Effector memory CD4-positive, alpha-beta T cell (primary cell): ENCODE results near the gene CST5.

Source experiments
- DNase-seq, 3 donors: peaks; one replicate each; pipeline ENCODE4 v3.0.0-alpha.2; 2020
- H3K27ac ChIP-seq: 2 replicates; pipeline ENCODE4 v1.7.0; 2013; ENCODE audit warnings: mild to moderate bottlenecking, low read length, moderate library complexity; ENCODE audit not compliant: insufficient read depth, poor library complexity, severe bottlenecking
- H3K27me3 ChIP-seq: replicated peaks from 2 replicates; pipeline ENCODE4 v1.7.0; 2013; ENCODE audit warnings: mild to moderate bottlenecking, low read length; ENCODE audit not compliant: insufficient read depth, control insufficient read depth, poor library complexity, severe bottlenecking
- H3K36me3 ChIP-seq: 2 replicates; pipeline ENCODE4 v1.7.0; 2013; ENCODE audit warnings: mild to moderate bottlenecking, low read length, moderate library complexity; ENCODE audit not compliant: control insufficient read depth, insufficient read depth
- H3K4me1 ChIP-seq: 2 replicates; pipeline ENCODE4 v1.7.0; 2013; ENCODE audit warnings: low read length, mild to moderate bottlenecking; ENCODE audit not compliant: control insufficient read depth, insufficient read depth, poor library complexity, severe bottlenecking
- H3K4me3 ChIP-seq: 2 replicates; pipeline ENCODE4 v1.7.0; 2013; ENCODE audit warnings: low read length, low read depth, mild to moderate bottlenecking; ENCODE audit not compliant: insufficient read depth, poor library complexity, severe bottlenecking
- H3K9me3 ChIP-seq: 2 replicates; pipeline ENCODE4 v1.7.0; 2013; ENCODE audit warnings: mild to moderate bottlenecking, low read length, moderate library complexity; ENCODE audit not compliant: control insufficient read depth
- total RNA-seq, 3 donors: gene quantifications; one replicate each; lab custom pipeline; 2026; lab: John Stamatoyannopoulos, UW

CST5 gene
- 0 reads per million in 3 donors for total RNA-seq

- H3K4me1 ChIP-seq = no peaks in the 10 kb centered on the region
- DNase-seq = no peak
Measured at GRCh38 chr20:23879328-23879798, at the start of gene CST5. TSS of gene CST5 (minus strand) at chr20:23879748. CDS start at chr20:23879676, 72 bp downstream.

DNA sequence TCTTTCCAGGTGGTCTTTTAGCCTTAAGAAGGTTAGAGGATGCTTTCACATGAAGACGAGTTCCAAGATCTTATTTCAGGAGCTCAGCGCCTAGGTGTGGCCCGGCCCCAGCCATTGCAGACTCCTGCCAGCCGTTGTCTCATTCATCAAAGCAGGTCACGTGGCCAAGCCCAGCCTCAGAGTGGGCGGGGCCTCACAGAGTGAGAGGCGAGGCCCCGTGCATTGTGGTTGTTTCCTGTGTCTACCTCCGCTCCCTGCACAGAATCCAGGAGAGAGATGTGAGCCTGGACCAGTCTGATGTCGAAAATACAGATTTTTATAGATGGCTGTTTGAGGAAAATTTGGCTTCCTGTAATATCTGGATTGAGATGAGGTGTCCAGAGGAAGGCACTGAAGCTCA lies 49.2 kb upstream of the CST5 start:
- Histone ChIP-seq H3K4me3 (no peak overlapping the region), H3K36me3 (no peaks in the 10 kb centered on the region), H3K27ac (no peak overlapping the region), H3K27me3 (no peaks in the 10 kb centered on the region), H3K4me1 (no peaks in the 10 kb centered on the region), H3K9me3 (no peaks in the 10 kb centered on the region)
- DNase-seq = no peak

More at GRCh38 chr20:23879328-23879798, at the start of gene CST5:
- no peaks in the 10 kb centered on the region for H3K27me3 ChIP-seq
- no peak within 1 kb of the TSS for H3K4me3 ChIP-seq
- H3K9me3 ChIP-seq = no peaks in the 10 kb centered on the region
- H3K36me3 ChIP-seq = no peaks in the 10 kb centered on the region
- H3K27ac ChIP-seq = no peak within 1 kb of the TSS

GRCh38 chr20:23928353-23928752 lies 48.8 kb upstream of the CST5 start:
- no peak overlapping the region for H3K4me3 ChIP-seq
- H3K27ac ChIP-seq = no peak overlapping the region
- H3K36me3 ChIP-seq = no peaks in the 10 kb centered on the region
- DNase-seq = no peak
- H3K4me1 ChIP-seq = no peaks in the 10 kb centered on the region
- H3K27me3 ChIP-seq = no peaks in the 10 kb centered on the region
- no peaks in the 10 kb centered on the region for H3K9me3 ChIP-seq

- no peaks in the 10 kb centered on the region for H3K27me3 ChIP-seq
- DNase-seq = no peak
- H3K36me3 ChIP-seq = no peaks in the 10 kb centered on the region
- H3K27ac ChIP-seq = no peak overlapping the region
- H3K4me1 ChIP-seq = no peaks in the 10 kb centered on the region
- H3K9me3 ChIP-seq = no peaks in the 10 kb centered on the region
- no peak overlapping the region for H3K4me3 ChIP-seq
Measured at GRCh38 chr20:23926944-23927872, 47.7 kb upstream of the CST5 start.

- H3K27me3 ChIP-seq = no peaks in the 10 kb centered on the region
Measured at GRCh38 chr20:23926526-23926880, 47.0 kb upstream of the CST5 start.

DNA sequence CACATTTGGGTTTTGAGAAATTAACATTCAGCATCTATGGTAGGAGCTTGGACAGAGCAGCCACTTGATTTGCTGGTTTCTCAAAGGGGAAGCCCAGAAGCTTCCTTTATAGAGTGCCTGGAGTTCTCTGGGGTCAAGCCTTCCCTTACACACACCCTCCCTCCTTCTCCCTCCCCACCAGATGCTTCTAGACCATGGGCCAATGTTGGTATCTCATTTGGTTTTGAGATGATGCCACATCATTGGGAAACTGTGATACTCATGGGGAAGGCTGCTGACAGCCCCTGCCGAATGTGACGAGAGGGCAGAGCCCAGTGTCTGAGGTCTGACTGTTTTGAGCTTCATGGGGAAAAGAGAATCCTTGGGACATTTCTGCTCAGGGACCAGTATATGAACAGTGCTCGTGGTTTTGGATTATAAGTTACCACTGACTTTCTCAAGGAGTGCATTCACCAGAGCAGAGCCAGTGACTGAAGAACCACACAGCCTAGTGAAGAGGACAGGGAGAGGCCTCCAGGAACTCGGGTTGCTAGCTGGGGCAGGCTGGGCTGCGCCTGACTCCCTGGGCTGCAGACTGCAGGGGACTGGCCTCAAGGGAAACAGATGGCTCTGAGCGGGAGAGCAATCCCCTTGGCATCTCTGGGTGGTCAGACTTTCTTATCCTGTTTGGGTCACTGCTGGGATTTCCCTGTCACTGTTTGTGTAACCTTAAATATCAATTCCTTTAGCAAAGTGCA lies 46.4 kb upstream of the CST5 start:
- Histone ChIP-seq H3K9me3 (no peaks in the 10 kb centered on the region), H3K4me1 (no peaks in the 10 kb centered on the region), H3K36me3 (no peaks in the 10 kb centered on the region), H3K27ac (no peak overlapping the region), H3K27me3 (no peaks in the 10 kb centered on the region), H3K4me3 (no peak overlapping the region)
- DNase-seq = no peak

More at GRCh38 chr20:23926526-23926880, 47.0 kb upstream of the CST5 start:
- Histone ChIP-seq H3K36me3 (no peaks in the 10 kb centered on the region), H3K9me3 (no peaks in the 10 kb centered on the region), H3K27ac (no peak overlapping the region), H3K4me3 (no peak overlapping the region), H3K4me1 (no peaks in the 10 kb centered on the region)
- no peak for DNase-seq

GRCh38 chr20:23924751-23925150 lies 45.2 kb upstream of the CST5 start:
- Histone ChIP-seq H3K4me3 (no peak overlapping the region), H3K27me3 (no peaks in the 10 kb centered on the region), H3K4me1 (peaks cover 3% of the 10 kb centered on the region), H3K9me3 (no peaks in the 10 kb centered on the region), H3K36me3 (no peaks in the 10 kb centered on the region), H3K27ac (no peak overlapping the region)
- DNase-seq = no peak

DNA sequence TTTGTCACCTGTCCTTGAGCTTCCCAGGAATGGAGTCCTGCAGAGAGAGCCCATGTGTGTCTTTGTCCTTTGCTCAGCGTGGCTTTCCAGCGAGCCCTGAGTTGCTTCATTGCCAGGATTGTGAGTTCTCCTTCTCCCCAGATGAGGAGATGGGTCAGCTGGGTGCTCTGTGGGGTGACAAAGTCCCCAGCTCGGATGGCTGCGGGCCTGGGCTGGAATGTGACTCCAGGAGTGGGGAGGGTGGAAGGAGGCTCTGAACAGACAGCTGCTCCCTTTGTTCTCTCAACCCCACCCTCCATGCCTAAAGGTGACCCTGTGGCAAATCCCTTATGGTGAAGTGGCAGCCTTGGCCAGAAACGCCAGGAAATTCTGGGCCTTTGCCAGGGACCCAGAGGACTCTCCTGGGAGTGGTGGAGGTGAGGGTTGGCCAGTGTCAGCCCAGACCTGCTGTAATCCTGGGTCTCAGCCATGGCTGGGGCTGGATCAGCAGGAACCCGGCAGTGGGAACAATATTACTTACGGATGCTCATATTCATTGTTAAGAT lies 44.4 kb upstream of the CST5 start:
- Histone ChIP-seq H3K36me3 (no peaks in the 10 kb centered on the region), H3K27me3 (no peaks in the 10 kb centered on the region), H3K27ac (no peak overlapping the region), H3K9me3 (no peaks in the 10 kb centered on the region), H3K4me1 (peaks cover 3% of the 10 kb centered on the region), H3K4me3 (no peak overlapping the region)
- DNase-seq = no peak

DNA sequence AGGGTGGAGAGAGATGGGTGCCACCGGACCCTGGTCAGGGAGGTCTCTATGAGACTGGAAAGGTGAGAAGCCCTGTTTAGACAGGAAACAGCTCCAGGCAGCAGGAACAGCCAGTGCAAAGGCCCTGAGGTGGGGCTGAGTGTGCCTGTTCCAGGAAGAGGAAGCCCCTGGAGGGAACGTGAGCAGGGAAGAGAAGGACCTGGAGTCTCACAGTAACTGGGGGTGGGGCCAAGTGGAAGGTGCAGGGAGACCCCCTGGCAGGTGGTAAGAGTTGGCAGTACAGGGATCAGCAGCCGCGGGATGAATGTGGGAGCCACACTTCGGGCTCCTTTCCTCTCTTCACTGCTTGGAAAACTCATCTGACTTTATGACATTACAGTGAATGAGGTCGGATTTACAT lies 43.8 kb upstream of the CST5 start:
- no peak for DNase-seq
- no peaks in the 10 kb centered on the region for H3K9me3 ChIP-seq
- peaks cover 3% of the 10 kb centered on the region for H3K4me1 ChIP-seq
- no peak overlapping the region for H3K4me3 ChIP-seq
- no peaks in the 10 kb centered on the region for H3K36me3 ChIP-seq
- no peak overlapping the region for H3K27ac ChIP-seq
- no peaks in the 10 kb centered on the region for H3K27me3 ChIP-seq
